Uterus (tissue), 2 donors: Measurements from ENCODE around the gene SAFB.

Source experiments
- CTCF ChIP-seq, 4 experiments: fragments of 200-600 bp in 2 of 4; fragments of 450-650 bp in 2 of 4; sonication (generic) in 2 of 4; IDR thresholded peaks; one replicate each; pipeline ENCODE4 v1.5.1; 2016 to 2019; ENCODE audit warnings: antibody characterized with exemption in 4 of 4, mild to moderate bottlenecking in 2 of 4, moderate library complexity in 1 of 4
- POLR2A ChIP-seq, 2 donors: fragments of 450-650 bp; IDR thresholded peaks; one replicate each; pipeline ENCODE4 v1.6.1; 2016; ENCODE audit warnings: antibody characterized with exemption in 2 of 2, mild to moderate bottlenecking in 1 of 2, moderate library complexity in 1 of 2

- no peak for TF ChIP-seq CTCF (IDR thresholded peaks at IDR 0.05)
- TF ChIP-seq POLR2A (IDR thresholded peaks at IDR 0.05) = no peak
These were observed 71.5 kb downstream of the SAFB start for GRCh38 chr19:5694167-5694955.
